Measurements from ENCODE around the gene CCNQ.

Gene CCNQ

GRCh38 chrX:153634236-153634635 lies 35.3 kb upstream of the CCNQ start (continued):
- TF ChIP-seq INSM2 (tag by site-specific recombination; IDR thresholded peaks at IDR 0.05) (no peak), ZNF140 (tag by site-specific recombination; IDR thresholded peaks at IDR 0.05) (no peak)

- H3K4me1 ChIP-seq (ENCODE audit: control insufficient read depth, insufficient read depth, low read length) = no peaks in the 10 kb centered on the region
- no peak overlapping the region for H3K4me3 ChIP-seq (ENCODE audit: low read depth, low read length)
- no peak overlapping the region for H3K27ac ChIP-seq (ENCODE audit: extremely low read depth, low read depth, low read length)
- POLR2A ChIA-PET = no interaction called here
- CTCF ChIA-PET = interaction anchor here (0.6 kb wide), 1 partner anchor 772 kb away, joined by 3 read pairs; no protein-coding TSS in a partner anchor
- TF ChIP-seq HIC1 (tag by site-specific recombination; IDR thresholded peaks at IDR 0.05) (0 out of 2 replicates have a peak, but pooled peaks have one; percentile 19), ZBTB20 (tag by site-specific recombination; IDR thresholded peaks at IDR 0.05) (no peak)
- H3K9me3 ChIP-seq (ENCODE audit: control insufficient read depth, insufficient read depth, low read depth, low read length) = no peaks in the 10 kb centered on the region
- H3K36me3 ChIP-seq (ENCODE audit: control insufficient read depth in 2 of 2, insufficient read depth in 1 of 2, low read length in 2 of 2) = no peaks in the 10 kb centered on the region
Observed at GRCh38 chrX:153633607-153634180, 34.8 kb upstream of the CCNQ start.

- Histone ChIP-seq H3K4me1 (ENCODE audit: control insufficient read depth, insufficient read depth, low read length) (no peaks in the 10 kb centered on the region), H3K9me3 (ENCODE audit: control insufficient read depth, insufficient read depth, low read depth, low read length) (no peaks in the 10 kb centered on the region), H3K36me3 (ENCODE audit: control insufficient read depth in 2 of 2, insufficient read depth in 1 of 2, low read length in 2 of 2) (no peaks in the 10 kb centered on the region), H3K4me3 (ENCODE audit: low read depth, low read length) (no peak overlapping the region), H3K27ac (ENCODE audit: extremely low read depth, low read depth, low read length) (no peak overlapping the region)
- ChIA-PET POLR2A (no interaction called here), CTCF (interaction anchor here (1.6 kb wide), 1 partner anchor 24 kb away, joined by 5 read pairs; no protein-coding TSS in a partner anchor)
- TF ChIP-seq ZBTB10 (tag by site-specific recombination; IDR thresholded peaks at IDR 0.05) (no peak), ZNF624 (tag by site-specific recombination; IDR thresholded peaks at IDR 0.05) (no peak), ZNF488 (tag by site-specific recombination; IDR thresholded peaks at IDR 0.05) (no peak), ZNF658 (tag by site-specific recombination; IDR thresholded peaks at IDR 0.05) (no peak), WT1 (tag by site-specific recombination; IDR thresholded peaks at IDR 0.05) (no peak), ZNF639 (tag by site-specific recombination; IDR thresholded peaks at IDR 0.05) (no peak), ZNF785 (tag by site-specific recombination; IDR thresholded peaks at IDR 0.05) (no peak), EGR2 (tag by site-specific recombination; IDR thresholded peaks at IDR 0.05; ENCODE audit: low read depth) (no peak), MZF1 (tag by site-specific recombination; IDR thresholded peaks at IDR 0.05; ENCODE audit: borderline replicate concordance) (no peak), MEIS1 (CRISPR knock-in tag; IDR thresholded peaks at IDR 0.05; ENCODE audit: borderline replicate concordance) (no peak), ZNF202 (tag by site-specific recombination; IDR thresholded peaks at IDR 0.05; ENCODE audit: borderline replicate concordance) (no peak), ZNF701 (tag by site-specific recombination; IDR thresholded peaks at IDR 0.05) (no peak), ZNF610 (tag by site-specific recombination; IDR thresholded peaks at IDR 0.05; ENCODE audit: borderline replicate concordance) (no peak)
Observed at GRCh38 chrX:153633048-153633447, 34.1 kb upstream of the CCNQ start.
